BJ (cell line): ENCODE results near the gene LIX1L. TPM values are rescaled to one million over a fixed set of nuclear protein-coding genes. Genes with fewer than 3 reads are reported as not detected.
A peak's percentile ranks its signal among the peaks of the same experiment; 100 is the strongest.

ENCODE experiments used
- CTCF ChIA-PET: fragments of 350-600 bp; formaldehyde crosslinking; extraction: SDS; loops from one replicate; lab custom pipeline; 2021; ENCODE audit warnings: antibody characterized with exemption, inconsistent platforms; lab: Yijun Ruan, JAX
- POLR2A ChIA-PET: fragments of 300-600 bp; sonication (Branson Sonifier 250); formaldehyde crosslinking; extraction: SDS; loops from one replicate; lab custom pipeline; 2021; ENCODE audit warnings: antibody characterized with exemption; lab: Charles Lee
- DNase-seq: peaks from one replicate; pipeline ENCODE4 v3.0.0-alpha.2; 2011; ENCODE audit warnings: low read depth
- H3K27me3 ChIP-seq: 2 replicates; pipeline ENCODE4 v1.6.0; 2011; ENCODE audit warnings: low read length; ENCODE audit not compliant: control insufficient read depth, insufficient read depth
- H3K36me3 ChIP-seq: 2 replicates; pipeline ENCODE4 v1.5.1; 2011; ENCODE audit warnings: low read length; ENCODE audit not compliant: control insufficient read depth, insufficient read depth
- H3K4me3 ChIP-seq: 2 replicates; pipeline ENCODE4 v1.5.1; 2011; ENCODE audit warnings: low read depth, mild to moderate bottlenecking, control low read depth, low read length
- polyA plus RNA-seq: library from polyadenylated mRNA; depleted of rRNA; stranded (reverse); fragments of >200 nt; gene quantifications from 2 replicates; pipeline ENCODE4 v1.2.3, GENCODE V29; 2011
- TF ChIP-seq, protein P1 (sequence below): IDR thresholded peaks from 2 replicates; pipeline ENCODE4 v1.5.1; 2011; ENCODE audit warnings: low read depth, mild to moderate bottlenecking, control low read depth, inconsistent platforms, low read length, moderate library complexity; ENCODE audit not compliant: insufficient read depth

LIX1L gene
- polyA plus RNA-seq, 1 experiment: 35.1 TPM

DNA sequence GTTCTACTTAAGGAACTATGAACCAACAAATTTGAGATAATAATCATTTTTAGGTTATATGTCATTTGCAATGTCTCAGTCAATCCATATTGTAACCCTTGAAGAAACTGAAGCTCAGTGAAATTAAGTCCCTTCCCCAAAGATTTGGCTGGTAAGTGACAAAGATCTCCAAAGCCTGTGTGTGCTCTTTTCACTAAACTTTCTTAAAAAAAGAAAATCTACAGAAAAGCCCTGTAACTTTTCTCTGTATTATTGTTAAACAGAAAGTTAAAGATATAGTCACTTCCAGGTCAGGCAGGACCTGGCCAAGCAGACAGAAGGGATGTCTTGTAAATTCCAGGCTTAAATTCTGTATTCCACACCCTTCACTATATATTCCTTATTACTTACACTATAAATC is 1.5 kb downstream of the LIX1L start:
- no peak for DNase-seq
- Histone ChIP-seq H3K27me3 (no peaks in the 10 kb centered on the region), H3K36me3 (no peaks in the 10 kb centered on the region), H3K4me3 (peak overlapping the region; percentile 51)
- CTCF ChIA-PET: interaction anchor here (3.0 kb wide), 1 partner anchor 110 kb away, joined by 7 read pairs; the partner anchor contains the start of gene NUDT17
- POLR2A ChIA-PET: no interaction called here
- TF ChIP-seq, protein P1, sequence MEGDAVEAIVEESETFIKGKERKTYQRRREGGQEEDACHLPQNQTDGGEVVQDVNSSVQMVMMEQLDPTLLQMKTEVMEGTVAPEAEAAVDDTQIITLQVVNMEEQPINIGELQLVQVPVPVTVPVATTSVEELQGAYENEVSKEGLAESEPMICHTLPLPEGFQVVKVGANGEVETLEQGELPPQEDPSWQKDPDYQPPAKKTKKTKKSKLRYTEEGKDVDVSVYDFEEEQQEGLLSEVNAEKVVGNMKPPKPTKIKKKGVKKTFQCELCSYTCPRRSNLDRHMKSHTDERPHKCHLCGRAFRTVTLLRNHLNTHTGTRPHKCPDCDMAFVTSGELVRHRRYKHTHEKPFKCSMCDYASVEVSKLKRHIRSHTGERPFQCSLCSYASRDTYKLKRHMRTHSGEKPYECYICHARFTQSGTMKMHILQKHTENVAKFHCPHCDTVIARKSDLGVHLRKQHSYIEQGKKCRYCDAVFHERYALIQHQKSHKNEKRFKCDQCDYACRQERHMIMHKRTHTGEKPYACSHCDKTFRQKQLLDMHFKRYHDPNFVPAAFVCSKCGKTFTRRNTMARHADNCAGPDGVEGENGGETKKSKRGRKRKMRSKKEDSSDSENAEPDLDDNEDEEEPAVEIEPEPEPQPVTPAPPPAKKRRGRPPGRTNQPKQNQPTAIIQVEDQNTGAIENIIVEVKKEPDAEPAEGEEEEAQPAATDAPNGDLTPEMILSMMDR: no peak

DNA sequence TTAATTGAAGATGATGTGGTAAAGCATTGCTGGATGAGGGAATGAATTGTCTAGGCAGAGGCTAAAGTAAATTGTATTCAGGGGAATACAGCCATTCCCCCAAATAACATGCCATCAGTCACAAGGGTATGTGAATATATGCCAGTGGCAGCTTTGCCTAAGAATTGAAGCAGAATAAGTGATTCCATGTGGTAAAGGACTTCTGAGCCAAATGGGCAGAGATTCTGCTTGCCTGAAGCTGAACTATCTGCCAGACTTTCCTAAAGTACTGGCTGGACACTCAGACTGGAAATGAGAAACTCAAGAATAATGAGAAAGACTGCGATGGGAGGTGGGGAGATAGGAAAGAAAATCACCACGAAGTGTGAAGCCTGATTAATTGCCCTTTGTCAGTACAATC is 2.4 kb downstream of the LIX1L start:
- TF ChIP-seq, protein P1: no peak
- no peaks in the 10 kb centered on the region for H3K36me3 ChIP-seq
- POLR2A ChIA-PET: no interaction called here
- H3K27me3 ChIP-seq: no peaks in the 10 kb centered on the region
- DNase-seq: no peak
- H3K4me3 ChIP-seq: no peak overlapping the region
- CTCF ChIA-PET: no interaction called here

DNA sequence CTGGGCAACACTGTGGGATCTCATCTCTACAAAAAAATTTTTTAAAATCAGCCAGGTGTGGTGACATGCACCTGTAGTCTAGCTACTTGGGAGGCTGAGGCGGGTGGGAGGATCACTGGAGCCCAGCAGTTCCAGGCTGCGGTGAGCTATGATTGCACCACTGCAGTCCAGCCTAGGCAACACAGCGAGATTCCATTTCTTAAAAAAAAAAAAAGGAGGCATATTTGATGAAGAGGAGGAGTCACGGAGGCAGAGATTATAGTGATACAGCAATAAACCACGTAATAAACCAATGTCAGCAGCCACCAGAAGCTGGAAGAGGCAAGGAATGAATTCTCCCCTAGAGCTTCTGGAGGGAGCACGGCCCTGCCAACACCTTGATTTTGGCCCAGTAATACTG is 4.0 kb downstream of the LIX1L start:
- H3K27me3 ChIP-seq: no peaks in the 10 kb centered on the region
- ChIA-PET CTCF (interaction anchor here (0.6 kb wide), 1 partner anchor 42 kb away, joined by 4 read pairs; the partner anchor contains the start of gene TXNIP), POLR2A (interaction anchor here (0.5 to 0.6 kb wide), 2 partner anchors 14 to 42 kb away, joined by 3 to 4 read pairs; partner anchors contain the start of gene TXNIP)
- H3K36me3 ChIP-seq: no peaks in the 10 kb centered on the region
- TF ChIP-seq, protein P1: no peak
- no peak overlapping the region for H3K4me3 ChIP-seq
- DNase-seq: no peak

- TF ChIP-seq, protein P1: no peak
- ChIA-PET POLR2A (no interaction called here), CTCF (no interaction called here)
- Histone ChIP-seq H3K27me3 (no peaks in the 10 kb centered on the region), H3K36me3 (no peaks in the 10 kb centered on the region), H3K4me3 (no peak overlapping the region)
- no peak for DNase-seq
These were observed 4.9 kb downstream of the LIX1L start for GRCh38 chr1:145952903-145953302.

DNA sequence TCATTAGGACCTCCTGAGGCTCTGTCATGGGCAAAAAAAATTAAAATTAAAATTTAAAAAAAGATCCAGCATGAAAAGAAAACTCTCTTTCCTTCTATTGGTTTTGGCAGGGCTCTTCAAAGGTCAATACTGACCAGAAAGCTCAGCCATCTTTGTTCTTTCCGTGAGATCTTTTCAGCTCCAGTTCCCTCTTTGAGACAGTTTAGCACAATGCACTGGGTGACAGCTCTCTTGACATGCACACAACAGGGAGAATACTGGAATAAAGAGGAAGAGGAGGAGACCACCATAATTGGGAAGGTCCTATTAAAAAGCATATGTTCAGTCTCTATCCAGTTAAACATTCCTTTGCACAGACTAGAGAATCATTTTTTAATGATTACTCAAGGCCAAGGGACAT is 6.3 kb downstream of the LIX1L start:
- ChIA-PET CTCF (interaction anchor here (1.2 kb wide), 1 partner anchor 9 kb away, joined by 3 read pairs; no protein-coding TSS in a partner anchor), POLR2A (no interaction called here)
- Histone ChIP-seq H3K27me3 (no peaks in the 10 kb centered on the region), H3K4me3 (no peak overlapping the region), H3K36me3 (peaks cover 2% of the 10 kb centered on the region; the same call in 1 of the 2 replicates)
- TF ChIP-seq, protein P1: no peak
- no peak for DNase-seq
